HG02852 (cell line): ENCODE measurements around the gene SLC12A7.

ENCODE experiments used
- ATAC-seq: cut with Tn5 transposase; IDR thresholded peaks from one replicate; pipeline ENCODE4 v1.9.1; 2021; ENCODE audit warnings: mild to moderate bottlenecking, moderate library complexity; ENCODE audit not compliant: unreplicated experiment

The SLC12A7 gene

GRCh38 chr5:1039706-1040260, 72.1 kb downstream of the SLC12A7 start:
- ATAC-seq, result no peak

DNA sequence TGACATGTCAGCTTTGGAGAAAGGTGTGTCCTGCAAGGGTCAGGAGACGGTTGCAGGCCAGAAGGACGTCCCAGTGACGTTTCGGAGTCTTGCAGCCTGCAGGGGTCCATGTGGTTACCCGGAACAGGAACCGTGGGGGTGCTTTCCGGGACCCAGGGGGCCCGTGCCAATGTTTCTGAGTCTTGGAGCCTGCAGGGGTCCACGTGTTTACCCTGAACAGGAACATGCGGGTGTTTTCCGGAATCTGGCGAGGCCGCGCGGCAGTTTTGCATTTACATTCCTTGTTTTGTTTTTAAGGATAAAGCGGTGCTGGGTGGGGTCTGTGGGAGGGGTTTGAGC, 72.7 kb downstream of the SLC12A7 start:
- ATAC-seq, result no peak

DNA sequence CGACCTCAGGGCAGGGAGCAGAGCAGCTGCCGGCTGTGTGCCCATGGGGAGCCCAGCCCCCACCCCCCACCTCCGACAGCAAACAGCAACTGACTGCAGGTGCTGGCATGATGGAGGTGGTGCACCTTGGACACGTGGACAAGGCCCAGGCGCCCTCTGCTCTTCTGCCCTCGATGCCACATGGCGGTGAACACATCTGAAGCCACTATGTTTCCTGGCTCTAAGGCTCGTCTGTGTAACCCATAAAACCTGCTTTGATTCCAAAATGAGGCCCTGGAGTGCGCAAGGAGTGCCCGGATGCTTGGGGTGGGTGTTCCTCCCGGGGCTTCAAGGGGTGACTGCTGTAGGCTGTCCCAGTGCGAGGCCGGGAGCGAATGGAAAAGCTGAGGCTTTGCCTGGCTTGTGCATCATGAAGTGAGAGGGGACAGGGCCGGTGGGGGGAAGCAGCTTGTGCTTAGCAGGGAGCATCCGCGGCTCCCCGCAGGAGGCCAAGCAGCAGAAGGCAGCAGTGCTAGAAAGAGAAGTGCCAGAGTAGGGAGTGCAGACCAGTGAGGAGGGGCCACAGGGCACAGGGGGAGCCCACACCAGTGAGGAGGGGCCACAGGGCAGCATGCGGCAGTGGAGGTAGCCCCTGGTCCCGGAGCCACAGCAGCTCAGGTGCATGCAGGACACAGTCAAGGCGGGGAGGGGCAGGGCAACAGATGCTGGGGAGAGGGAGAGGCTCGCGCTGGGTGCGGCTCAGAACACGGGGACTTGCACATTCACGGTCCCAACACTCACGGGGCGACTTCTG, 73.2 kb downstream of the SLC12A7 start:
- no peak for ATAC-seq

DNA sequence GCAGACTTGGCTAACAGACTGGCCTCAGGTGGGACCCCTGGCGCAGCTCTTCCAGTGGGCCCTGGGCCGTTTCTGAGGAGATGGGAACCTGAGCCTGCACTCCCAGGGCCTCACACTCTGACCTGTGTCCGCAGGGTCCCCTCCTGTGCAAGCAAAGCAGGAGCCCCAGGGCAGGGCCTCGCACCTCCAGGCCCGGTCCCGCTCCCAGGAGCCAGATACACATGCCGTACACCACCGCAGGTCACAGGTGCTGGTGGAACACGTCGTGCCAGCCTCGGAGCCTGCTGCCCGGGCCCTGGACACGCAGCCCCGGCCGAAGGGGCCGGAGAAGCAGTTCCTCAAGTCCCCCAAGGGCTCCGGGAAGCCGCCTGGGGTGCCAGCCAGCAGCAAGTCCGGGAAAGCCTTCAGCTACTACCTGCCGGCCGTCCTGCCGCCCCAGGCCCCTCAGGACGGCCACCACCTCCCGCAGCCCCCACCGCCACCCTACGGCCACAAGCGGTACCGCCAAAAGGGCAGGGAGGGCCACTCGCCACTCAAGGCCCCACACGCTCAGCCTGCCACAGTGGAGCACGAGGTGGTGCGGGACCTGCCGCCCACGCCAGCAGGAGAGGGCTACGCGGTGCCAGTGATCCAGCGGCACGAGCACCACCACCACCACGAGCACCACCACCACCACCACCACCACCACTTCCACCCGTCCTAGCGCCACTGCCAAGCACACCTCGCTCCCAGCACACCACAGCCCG, 74.0 kb downstream of the SLC12A7 start:
- no peak for ATAC-seq

DNA sequence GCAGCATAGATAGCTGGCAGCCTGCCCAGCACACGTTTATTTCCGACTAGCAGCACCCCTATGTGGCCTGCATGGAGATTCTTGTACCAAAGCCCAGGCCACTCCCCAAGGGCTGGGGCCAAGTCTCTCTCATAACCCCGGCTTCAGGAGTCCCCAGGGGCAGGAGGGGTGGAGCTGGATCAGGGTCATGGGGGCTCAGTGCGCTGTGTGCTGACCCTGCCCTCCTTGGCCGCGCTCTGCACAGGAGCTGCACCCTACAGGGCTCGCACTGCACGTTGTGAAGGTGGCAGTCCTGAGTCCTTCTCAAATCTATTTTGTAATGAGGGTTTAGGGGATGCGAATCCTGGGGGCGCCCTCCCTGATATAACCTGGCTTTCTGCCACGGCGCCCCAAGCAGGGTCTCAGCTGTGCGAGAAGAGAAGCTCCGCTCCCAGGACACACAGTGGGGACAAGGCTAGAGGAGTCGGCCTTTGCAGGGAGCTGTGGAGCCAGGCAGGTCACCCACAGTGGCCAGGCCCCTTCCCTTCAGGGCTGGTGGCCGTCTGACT, 74.7 kb downstream of the SLC12A7 start:
- ATAC-seq, result no peak

DNA sequence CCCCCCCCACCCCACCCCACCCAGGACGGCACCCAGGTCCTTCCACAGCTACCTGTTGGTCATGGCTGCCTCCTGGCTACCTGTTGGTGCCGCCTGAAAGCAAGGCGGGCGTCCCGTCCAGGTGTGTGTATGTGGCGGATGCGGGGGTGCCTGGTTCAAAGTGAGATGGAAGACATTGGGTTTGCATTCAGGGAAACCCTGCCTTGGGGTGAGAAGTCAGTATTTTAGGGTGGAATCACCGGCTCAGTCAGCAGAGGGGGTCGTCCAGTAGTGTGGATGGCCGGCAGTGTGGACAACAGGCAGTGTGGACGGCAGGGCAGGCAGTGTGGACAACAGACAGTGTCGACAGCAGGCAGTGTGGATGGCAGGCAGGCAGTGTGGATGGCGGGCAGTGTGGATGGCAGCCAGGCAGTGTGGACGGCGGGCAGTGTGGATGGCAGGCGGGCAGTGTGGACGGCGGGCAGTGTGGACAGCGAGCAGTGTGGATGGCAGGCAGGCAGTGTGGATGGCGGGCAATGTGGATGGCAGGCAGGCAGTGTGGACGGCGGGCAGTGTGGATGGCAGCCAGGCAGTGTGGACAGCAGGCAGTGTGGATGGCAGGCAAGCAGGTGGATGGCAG, 75.2 kb downstream of the SLC12A7 start:
- no peak for ATAC-seq

- no peak for ATAC-seq
Observed at GRCh38 chr5:1035421-1036405, 76.2 kb downstream of the SLC12A7 start.

DNA sequence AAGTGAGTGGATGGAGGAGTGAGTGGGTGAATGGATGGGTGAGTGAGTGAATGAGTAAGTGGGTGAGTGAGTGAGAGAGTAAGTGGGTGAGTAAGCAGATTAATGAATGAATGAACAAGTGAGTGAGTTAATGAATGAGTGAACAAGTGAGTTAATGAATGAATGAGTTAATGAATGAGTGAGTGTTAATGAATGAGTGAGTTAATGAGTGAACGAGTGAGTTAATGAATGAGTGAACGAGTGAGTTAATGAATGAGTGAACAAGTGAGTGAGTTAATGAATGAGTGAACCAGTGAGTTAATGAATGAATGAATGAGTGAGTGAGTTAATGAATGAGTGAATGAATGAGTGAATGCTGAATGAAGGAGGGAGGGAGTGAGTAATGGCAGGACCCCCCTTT, 76.9 kb downstream of the SLC12A7 start:
- no peak for ATAC-seq

GRCh38 chr5:1034421-1034905, 77.4 kb downstream of the SLC12A7 start:
- ATAC-seq, result no peak

DNA sequence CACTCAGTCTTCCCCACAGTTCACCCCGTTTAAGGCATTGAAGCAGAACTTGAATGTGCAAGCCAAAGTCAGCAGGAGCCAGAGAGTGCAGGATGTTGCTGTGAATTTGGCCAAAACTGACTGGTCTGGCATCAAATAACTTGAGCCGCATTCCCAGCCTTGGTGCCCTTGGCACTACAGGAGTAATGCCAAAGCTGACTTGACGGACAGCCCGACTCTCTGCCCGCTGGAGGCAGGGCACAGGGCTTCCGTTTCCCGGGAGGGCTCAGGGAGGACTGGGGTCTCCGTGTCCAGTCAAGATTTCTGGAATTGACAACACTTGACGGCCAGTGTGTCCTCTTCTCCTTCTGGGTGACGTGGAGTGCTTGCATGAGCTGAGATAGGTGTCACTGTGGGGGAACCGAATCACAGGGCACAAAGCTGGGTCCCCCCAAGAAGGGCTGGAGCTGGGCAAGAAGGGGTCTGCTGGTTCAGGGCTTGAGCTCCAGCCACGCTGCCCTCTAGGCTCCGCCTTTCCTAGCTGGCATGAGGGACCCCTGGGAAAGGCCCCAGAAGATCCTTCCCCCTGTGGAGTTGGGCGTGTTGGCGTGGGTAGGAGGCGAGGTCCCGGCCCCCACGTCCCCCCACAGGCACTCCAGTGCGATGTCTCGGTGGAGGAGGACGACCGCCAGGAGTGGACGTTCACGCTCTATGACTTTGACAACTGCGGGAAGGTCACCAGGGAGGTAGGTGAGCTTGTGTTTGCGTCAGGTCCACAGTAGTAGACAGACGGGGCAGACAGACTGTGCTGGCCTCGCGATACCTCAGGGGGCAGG, 78.0 kb downstream of the SLC12A7 start:
- no peak for ATAC-seq

- no peak for ATAC-seq
Observed at GRCh38 chr5:1033178-1033577, 78.7 kb downstream of the SLC12A7 start.

- no peak for ATAC-seq
Observed at GRCh38 chr5:1032551-1033027, 79.3 kb downstream of the SLC12A7 start.

GRCh38 chr5:1032011-1032410, 79.9 kb downstream of the SLC12A7 start:
- ATAC-seq, result no peak

DNA sequence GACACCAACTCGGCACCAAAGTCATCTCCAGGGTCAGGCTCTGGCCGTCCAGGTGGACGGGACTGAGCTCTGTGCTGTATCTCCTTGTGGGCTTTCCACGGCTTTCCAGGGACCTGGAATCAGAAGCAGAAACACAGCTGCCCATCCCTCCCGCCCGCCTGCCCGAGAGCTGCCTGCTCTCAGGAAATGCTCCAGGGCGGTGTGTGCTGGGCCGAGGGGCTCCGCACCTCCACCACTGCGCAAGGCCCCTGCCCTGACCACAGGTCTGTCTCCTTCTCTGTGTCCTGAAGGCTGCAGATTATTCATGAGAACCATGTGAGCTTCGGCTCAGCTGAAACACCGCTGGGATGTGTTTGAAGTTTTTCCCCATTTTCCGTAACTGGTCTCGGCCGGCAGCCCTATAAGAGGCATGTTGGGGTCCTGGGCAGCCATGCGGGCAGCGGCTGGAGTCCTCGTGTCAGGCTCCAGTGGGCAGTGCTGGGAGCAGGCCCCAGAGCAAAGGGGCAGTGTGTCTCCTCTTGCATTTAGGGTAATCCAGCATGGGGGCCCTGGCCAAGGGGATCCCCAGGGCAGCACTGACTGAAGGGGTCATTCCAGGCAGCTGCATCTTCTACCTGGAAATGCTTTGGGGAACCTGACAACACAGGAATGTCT, 80.4 kb downstream of the SLC12A7 start:
- ATAC-seq, result no peak

GRCh38 chr5:1030801-1031271, 81.0 kb downstream of the SLC12A7 start:
- ATAC-seq, result no peak

- ATAC-seq, result no peak
Observed at GRCh38 chr5:1029945-1030625, 81.8 kb downstream of the SLC12A7 start.

- ATAC-seq, result no peak
Observed at GRCh38 chr5:1029282-1029944, 82.5 kb downstream of the SLC12A7 start.
